ENCODE data around the gene TRABD2A. TPM values are rescaled to one million over a fixed set of nuclear protein-coding genes. Genes with fewer than 3 reads are reported as not detected.

Gene TRABD2A
- total RNA-seq, 2 donors from 2014 or later, result 4.8 to 7.7 TPM

- H3K27ac Mint-ChIP-seq, result no peak overlapping the region
- H3K36me3 ChIP-seq (ENCODE audit: control insufficient read depth, insufficient read depth, low read length), result no peaks in the 10 kb centered on the region
- WGBS, 2 experiments (ENCODE audit: insufficient coverage in 1 of 2, insufficient read length in 1 of 2), result 92 to 98% methylated on average over 5 to 6 of the region's 6 CpGs
- no peak for DNase-seq
- TF ChIP-seq CTCF (conservative IDR thresholded peaks at IDR 0.05), result no peak
- no peaks in the 10 kb centered on the region for H3K36me3 Mint-ChIP-seq (ENCODE audit: low read depth)
- no peaks in the 10 kb centered on the region for H3K4me1 ChIP-seq (ENCODE audit: control insufficient read depth, insufficient read depth, low read length)
- no peaks in the 10 kb centered on the region for H3K4me1 Mint-ChIP-seq
- H3K4me3 ChIP-seq (ENCODE audit: low read length), result no peak overlapping the region
- H3K9me3 Mint-ChIP-seq, result peaks cover 3% of the 10 kb centered on the region
- H3K27me3 Mint-ChIP-seq (ENCODE audit: insufficient read depth), result no peaks in the 10 kb centered on the region
- no peaks in the 10 kb centered on the region for H3K27me3 ChIP-seq (ENCODE audit: control insufficient read depth, insufficient read depth, low read length, poor library complexity, severe bottlenecking)
- H3K4me3 Mint-ChIP-seq, result no peak overlapping the region
- H3K27ac ChIP-seq (ENCODE audit: low read depth, low read length), result no peak overlapping the region
- no peaks in the 10 kb centered on the region for H3K9me3 ChIP-seq (ENCODE audit: control insufficient read depth, low read length)
- no peak overlapping the region for H3K9ac ChIP-seq (ENCODE audit: extremely low read depth, low read length, poor library complexity, severe bottlenecking)
Observed at GRCh38 chr2:84792856-84793522, 87.9 kb downstream of the TRABD2A start.

- DNase-seq, result no peak
- Histone ChIP-seq H3K4me3 (ENCODE audit: low read length) (no peak overlapping the region), H3K4me1 (ENCODE audit: control insufficient read depth, insufficient read depth, low read length) (no peaks in the 10 kb centered on the region), H3K9ac (ENCODE audit: extremely low read depth, low read length, poor library complexity, severe bottlenecking) (no peak overlapping the region), H3K27ac (ENCODE audit: low read depth, low read length) (no peak overlapping the region), H3K36me3 (ENCODE audit: control insufficient read depth, insufficient read depth, low read length) (no peaks in the 10 kb centered on the region), H3K9me3 (ENCODE audit: control insufficient read depth, low read length) (no peaks in the 10 kb centered on the region), H3K27me3 (ENCODE audit: control insufficient read depth, insufficient read depth, low read length, poor library complexity, severe bottlenecking) (no peaks in the 10 kb centered on the region)
- WGBS, 2 experiments (ENCODE audit: insufficient coverage in 1 of 2, insufficient read length in 1 of 2), result 86 to 100% methylated on average over 2 to 3 of the region's 3 CpGs
- peaks cover under 1% of the 10 kb centered on the region for H3K9me3 Mint-ChIP-seq
- no peak for TF ChIP-seq CTCF (conservative IDR thresholded peaks at IDR 0.05)
- H3K27ac Mint-ChIP-seq, result no peak overlapping the region
- no peaks in the 10 kb centered on the region for H3K27me3 Mint-ChIP-seq (ENCODE audit: insufficient read depth)
- H3K36me3 Mint-ChIP-seq (ENCODE audit: low read depth), result no peaks in the 10 kb centered on the region
- no peaks in the 10 kb centered on the region for H3K4me1 Mint-ChIP-seq
- no peak overlapping the region for H3K4me3 Mint-ChIP-seq
Observed at GRCh38 chr2:84788498-84788897, 92.4 kb downstream of the TRABD2A start.

- no peak for TF ChIP-seq CTCF (conservative IDR thresholded peaks at IDR 0.05)
- no peaks in the 10 kb centered on the region for H3K9me3 Mint-ChIP-seq
- H3K9ac ChIP-seq (ENCODE audit: extremely low read depth, low read length, poor library complexity, severe bottlenecking), result no peak overlapping the region
Observed at GRCh38 chr2:84788027-84788426, 92.9 kb downstream of the TRABD2A start.

More at GRCh38 chr2:84788027-84788426, 92.9 kb downstream of the TRABD2A start:
- H3K36me3 ChIP-seq (ENCODE audit: control insufficient read depth, insufficient read depth, low read length), result no peaks in the 10 kb centered on the region
- no peaks in the 10 kb centered on the region for H3K36me3 Mint-ChIP-seq (ENCODE audit: low read depth)
- no peaks in the 10 kb centered on the region for H3K4me1 ChIP-seq (ENCODE audit: control insufficient read depth, insufficient read depth, low read length)
- 95% methylated on average over 1 of the region's 1 CpG; no CpG with 5 or more reads in 1 of the 2 experiments for WGBS, 2 experiments (ENCODE audit: insufficient coverage in 1 of 2, insufficient read length in 1 of 2)
- no peak overlapping the region for H3K4me3 ChIP-seq (ENCODE audit: low read length)
- H3K27me3 ChIP-seq (ENCODE audit: control insufficient read depth, insufficient read depth, low read length, poor library complexity, severe bottlenecking), result no peaks in the 10 kb centered on the region
- H3K27me3 Mint-ChIP-seq (ENCODE audit: insufficient read depth), result no peaks in the 10 kb centered on the region
- H3K4me1 Mint-ChIP-seq, result peaks cover under 1% of the 10 kb centered on the region
- H3K27ac ChIP-seq (ENCODE audit: low read depth, low read length), result no peak overlapping the region
- H3K9me3 ChIP-seq (ENCODE audit: control insufficient read depth, low read length), result no peaks in the 10 kb centered on the region
- H3K4me3 Mint-ChIP-seq, result no peak overlapping the region
- no peak for DNase-seq
- no peak overlapping the region for H3K27ac Mint-ChIP-seq

Data from endodermal cell (in vitro differentiated cells).